Keratinocyte (primary cell): Measurements from ENCODE around the gene KMT2A. TPM values are rescaled to one million over a fixed set of nuclear protein-coding genes. Genes with fewer than 3 reads are reported as not detected.
A peak's percentile ranks its signal among the peaks of the same experiment; 100 is the strongest.

ENCODE experiments used
- DNase-seq: peaks from one replicate; pipeline ENCODE4 v3.0.0-alpha.2; 2011; ENCODE audit warnings: low read depth, missing footprints, low spot score
- FAIRE-seq: peaks from 2 replicates; lab custom pipeline; 2011; peaks lifted over from hg19 to GRCh38; lab: Jason Lieb, UNC
- H2AFZ ChIP-seq: 2 replicates; pipeline ENCODE4 v1.6.0; 2012; ENCODE audit warnings: low read length, control low read depth, inconsistent platforms; ENCODE audit not compliant: control insufficient read depth
- H3K27ac ChIP-seq: 2 replicates; pipeline ENCODE4 v1.5.1; 2011; ENCODE audit warnings: low read length; ENCODE audit not compliant: control insufficient read depth, insufficient read depth
- H3K27me3 ChIP-seq: 3 replicates; pipeline ENCODE4 v1.6.0; 2011; ENCODE audit warnings: low read length; ENCODE audit not compliant: control insufficient read depth, insufficient read depth; ENCODE audit errors: extremely low read depth
- H3K36me3 ChIP-seq, 2 experiments: 2 replicates in 1 of 2; 3 replicates in 1 of 2; pipeline ENCODE4 v1.5.1; 2011; ENCODE audit warnings: low read length in 2 of 2, mild to moderate bottlenecking in 1 of 2; ENCODE audit not compliant: control insufficient read depth in 2 of 2, insufficient read depth in 2 of 2; ENCODE audit errors: extremely low read depth in 1 of 2
- H3K4me1 ChIP-seq: 3 replicates; pipeline ENCODE4 v1.5.1; 2011; ENCODE audit warnings: low read length; ENCODE audit not compliant: control insufficient read depth, insufficient read depth; ENCODE audit errors: extremely low read depth
- H3K4me2 ChIP-seq: 3 replicates; pipeline ENCODE4 v1.6.0; 2011; ENCODE audit warnings: low read depth, low read length; ENCODE audit not compliant: control insufficient read depth, insufficient read depth; ENCODE audit errors: extremely low read depth
- H3K4me3 ChIP-seq, 3 experiments: fragments of 200-600 bp in 1 of 3; sonication (generic) in 1 of 3; 2 replicates in 2 of 3; 3 replicates in 1 of 3; pipeline ENCODE4 v1.5.1; 2011 to 2016; ENCODE audit warnings: low read length in 3 of 3, mild to moderate bottlenecking in 3 of 3, control low read depth in 2 of 3, inconsistent platforms in 1 of 3, low read depth in 1 of 3, mixed read lengths in 1 of 3, mixed run types in 1 of 3, moderate library complexity in 1 of 3; ENCODE audit not compliant: control insufficient read depth in 2 of 3, insufficient read depth in 2 of 3; ENCODE audit errors: extremely low read depth in 1 of 3
- H3K79me2 ChIP-seq: 2 replicates; pipeline ENCODE4 v1.6.0; 2012; ENCODE audit warnings: low read length; ENCODE audit not compliant: control insufficient read depth, insufficient read depth
- H3K9ac ChIP-seq: 3 replicates; pipeline ENCODE4 v1.6.0; 2011; ENCODE audit warnings: low read length; ENCODE audit not compliant: control insufficient read depth, insufficient read depth; ENCODE audit errors: extremely low read depth
- H3K9me1 ChIP-seq: 3 replicates; pipeline ENCODE4 v1.6.0; 2011; ENCODE audit warnings: low read length; ENCODE audit not compliant: control insufficient read depth, insufficient read depth; ENCODE audit errors: extremely low read depth
- H3K9me3 ChIP-seq: 2 replicates; pipeline ENCODE4 v1.5.1; 2012; ENCODE audit warnings: low read depth, low read length; ENCODE audit not compliant: control insufficient read depth
- H4K20me1 ChIP-seq: 3 replicates; pipeline ENCODE4 v1.6.0; 2011; ENCODE audit warnings: low read length; ENCODE audit not compliant: control insufficient read depth, insufficient read depth; ENCODE audit errors: extremely low read depth
- CTCF ChIP-seq, 3 experiments: IDR thresholded peaks in 1 of 3; conservative IDR thresholded peaks in 1 of 3; optimal IDR thresholded peaks in 1 of 3; 2 replicates in 2 of 3; 3 replicates in 1 of 3; pipeline versions ENCODE3 to v1.5.1; 2011; ENCODE audit warnings: low read length in 3 of 3, mild to moderate bottlenecking in 3 of 3, moderate library complexity in 2 of 3, control low read depth in 1 of 3, inconsistent platforms in 1 of 3; ENCODE audit not compliant: insufficient read depth in 2 of 3; ENCODE audit errors: extremely low read depth in 1 of 3
- EZH2 ChIP-seq: IDR thresholded peaks from one replicate; pipeline ENCODE4 v1.6.1; 2012; ENCODE audit warnings: inconsistent platforms, mild to moderate bottlenecking, low read length, moderate library complexity
- dilution Hi-C: fragments of 300-500 bp; cut with MboI; formaldehyde crosslinking; loops from one replicate; pipeline ENCODE4 v1.7.0; 2020; ENCODE audit warnings: low sequenced_read_pairs; ENCODE audit not compliant: extremely low pct_ligation_motif_present
- polyA plus RNA-seq, 5 experiments: library from polyadenylated mRNA; depleted of rRNA in 3 of 5; stranded (reverse) in 3 of 5; stranded (forward) in 1 of 5; unstranded in 1 of 5; fragments of >200 nt; gene quantifications; 1 replicate in 1 of 5; 2 replicates in 3 of 5; 3 replicates in 1 of 5; pipeline versions ENCODE4 v1.2.1 to v1.2.3, GENCODE V29; 2011 to 2012; ENCODE audit warnings: missing spikeins in 2 of 5, low read depth in 1 of 5, low replicate concordance in 1 of 5

Gene KMT2A
- polyA plus RNA-seq, 1 donor (not counting 4 experiments of a cell fraction or from before 2014, with no cell fraction given), result 11.7 TPM

- Histone ChIP-seq H3K9ac (no peak overlapping the region), H3K4me3 (no peak overlapping the region), H3K4me1 (peaks cover 20% of the 10 kb centered on the region), H3K27ac (no peak overlapping the region), H3K27me3 (no peaks in the 10 kb centered on the region), H3K9me3 (no peaks in the 10 kb centered on the region), H3K36me3 (no peaks in the 10 kb centered on the region), H4K20me1 (no peaks in the 10 kb centered on the region), H2AFZ (no peak overlapping the region), H3K4me2 (peak overlapping the region; percentile 1), H3K79me2 (no peaks in the 10 kb centered on the region), H3K9me1 (peaks cover 3% of the 10 kb centered on the region)
- FAIRE-seq (no peak), DNase-seq (no peak)
- TF ChIP-seq EZH2, result no peak
- no peak for TF ChIP-seq CTCF (optimal IDR thresholded peaks at IDR 0.05 in 1 of 3, IDR thresholded peaks at IDR 0.05 in 1 of 3, conservative IDR thresholded peaks at IDR 0.05 in 1 of 3; ENCODE audit: extremely low read depth in 1 of 3, insufficient read depth in 2 of 3, low read length in 3 of 3)
- dilution Hi-C loops, result no loop called here
These were observed 18.5 kb upstream of the KMT2A start for GRCh38 chr11:118417801-118418200.

- Histone ChIP-seq H2AFZ (no peak overlapping the region), H3K27ac (no peak overlapping the region), H3K4me2 (no peak overlapping the region), H4K20me1 (no peaks in the 10 kb centered on the region), H3K9ac (no peak overlapping the region), H3K79me2 (no peaks in the 10 kb centered on the region), H3K4me1 (peaks cover 20% of the 10 kb centered on the region), H3K9me1 (peaks cover 3% of the 10 kb centered on the region), H3K4me3 (no peak overlapping the region), H3K36me3 (no peaks in the 10 kb centered on the region), H3K27me3 (no peaks in the 10 kb centered on the region), H3K9me3 (no peaks in the 10 kb centered on the region)
- DNase-seq (no peak), FAIRE-seq (no peak)
- dilution Hi-C loops, result no loop called here
- TF ChIP-seq CTCF (optimal IDR thresholded peaks at IDR 0.05 in 1 of 3, IDR thresholded peaks at IDR 0.05 in 1 of 3, conservative IDR thresholded peaks at IDR 0.05 in 1 of 3; ENCODE audit: extremely low read depth in 1 of 3, insufficient read depth in 2 of 3, low read length in 3 of 3), result no peak
- TF ChIP-seq EZH2, result no peak
These were observed 17.5 kb upstream of the KMT2A start for GRCh38 chr11:118418766-118419165.
